ENCODE results near the gene PCP4. TPM values are rescaled to one million over a fixed set of nuclear protein-coding genes. Genes with fewer than 3 reads are reported as not detected.

PCP4 gene
- total and polyA plus RNA-seq, 2 donors (not counting 3 experiments of a cell fraction or from before 2014, with no cell fraction given) = not detected

DNA sequence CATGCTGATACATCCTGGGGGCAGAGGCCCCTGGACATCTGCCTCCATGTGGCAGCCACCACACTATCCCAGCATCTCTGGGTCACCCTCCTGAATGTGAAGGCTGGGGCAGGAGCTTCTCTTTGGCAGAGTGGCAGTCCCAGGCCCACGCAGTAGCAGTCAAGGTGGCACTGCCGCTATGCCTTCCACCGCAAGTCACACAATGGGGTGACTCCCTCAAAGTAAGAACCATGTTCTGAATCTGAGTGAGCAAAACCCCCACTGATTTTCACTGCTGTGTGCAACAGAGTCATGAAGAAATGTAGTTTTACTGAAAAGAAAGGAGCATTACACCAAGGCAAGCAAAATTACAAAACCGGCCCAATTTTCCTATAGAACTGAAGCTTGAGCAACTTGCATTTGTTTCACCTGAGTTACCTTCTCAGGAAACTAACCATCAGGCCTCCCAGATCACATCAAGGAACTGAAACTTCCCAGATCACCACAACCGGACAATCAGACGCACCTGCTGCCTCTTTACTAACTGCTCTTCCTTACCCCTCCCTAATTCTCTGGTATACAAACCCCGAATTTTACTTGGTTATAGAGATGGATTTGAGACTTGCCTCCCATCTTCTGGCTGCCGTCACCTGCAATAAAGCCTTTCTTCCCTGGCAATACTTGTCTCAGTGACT is 102.6 kb downstream of the PCP4 start:
- Histone ChIP-seq H4K20me1 (replicated peaks; ENCODE audit: control insufficient read depth, extremely low read depth, insufficient read depth, low read length) (no peaks in the 10 kb centered on the region), H3K79me2 (ENCODE audit: control insufficient read depth, insufficient read depth, low read length) (no peaks in the 10 kb centered on the region), H2AFZ (ENCODE audit: low read depth, low read length) (no peak overlapping the region), H3K27me3 (ENCODE audit: control insufficient read depth in 2 of 2, insufficient read depth in 2 of 2, low read length in 2 of 2) (no peaks in the 10 kb centered on the region), H3K9me1 (replicated peaks; ENCODE audit: control insufficient read depth, extremely low read depth, insufficient read depth, low read length) (no peaks in the 10 kb centered on the region), H3K36me3 (ENCODE audit: control insufficient read depth in 2 of 2, extremely low read depth in 1 of 2, insufficient read depth in 2 of 2, low read length in 2 of 2) (no peaks in the 10 kb centered on the region), H3K4me1 (ENCODE audit: control insufficient read depth, extremely low read depth, insufficient read depth, low read length) (no peaks in the 10 kb centered on the region), H3K4me2 (ENCODE audit: insufficient read depth, low read length) (no peak overlapping the region), H3K27ac (ENCODE audit: insufficient read depth, low read depth, low read length) (no peak overlapping the region), H3K9me3 (replicated peaks; ENCODE audit: control insufficient read depth, insufficient read depth, low read length) (peaks cover 5% of the 10 kb centered on the region), H3K9ac (replicated peaks; ENCODE audit: extremely low read depth, insufficient read depth, low read length) (no peak overlapping the region), H3K4me3 (replicated peaks in 1 of 3; ENCODE audit: insufficient read depth in 1 of 3, low read depth in 1 of 3, low read length in 3 of 3) (no peak overlapping the region)
- TF ChIP-seq GATA2 (IDR thresholded peaks at IDR 0.05; ENCODE audit: insufficient read depth, insufficient read length, low read depth, low read length) (no peak), EZH2 (IDR thresholded peaks at IDR 0.05; ENCODE audit: borderline replicate concordance, low read depth, low read length, severe bottlenecking) (no peak), JUN (IDR thresholded peaks at IDR 0.05; ENCODE audit: borderline replicate concordance, insufficient read depth, insufficient read length, low read depth) (no peak), FOS (IDR thresholded peaks at IDR 0.05; ENCODE audit: borderline replicate concordance, insufficient read depth, low read length) (no peak), POLR2A (IDR thresholded peaks at IDR 0.05; ENCODE audit: low read depth, low read length) (no peak), MYC (IDR thresholded peaks at IDR 0.05; ENCODE audit: low read depth, low read length) (no peak), POLR2AphosphoS5 (IDR thresholded peaks at IDR 0.05; ENCODE audit: insufficient read depth, low read depth, low read length) (no peak)
- TF ChIP-seq, protein P1, sequence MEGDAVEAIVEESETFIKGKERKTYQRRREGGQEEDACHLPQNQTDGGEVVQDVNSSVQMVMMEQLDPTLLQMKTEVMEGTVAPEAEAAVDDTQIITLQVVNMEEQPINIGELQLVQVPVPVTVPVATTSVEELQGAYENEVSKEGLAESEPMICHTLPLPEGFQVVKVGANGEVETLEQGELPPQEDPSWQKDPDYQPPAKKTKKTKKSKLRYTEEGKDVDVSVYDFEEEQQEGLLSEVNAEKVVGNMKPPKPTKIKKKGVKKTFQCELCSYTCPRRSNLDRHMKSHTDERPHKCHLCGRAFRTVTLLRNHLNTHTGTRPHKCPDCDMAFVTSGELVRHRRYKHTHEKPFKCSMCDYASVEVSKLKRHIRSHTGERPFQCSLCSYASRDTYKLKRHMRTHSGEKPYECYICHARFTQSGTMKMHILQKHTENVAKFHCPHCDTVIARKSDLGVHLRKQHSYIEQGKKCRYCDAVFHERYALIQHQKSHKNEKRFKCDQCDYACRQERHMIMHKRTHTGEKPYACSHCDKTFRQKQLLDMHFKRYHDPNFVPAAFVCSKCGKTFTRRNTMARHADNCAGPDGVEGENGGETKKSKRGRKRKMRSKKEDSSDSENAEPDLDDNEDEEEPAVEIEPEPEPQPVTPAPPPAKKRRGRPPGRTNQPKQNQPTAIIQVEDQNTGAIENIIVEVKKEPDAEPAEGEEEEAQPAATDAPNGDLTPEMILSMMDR (IDR thresholded peaks at IDR 0.05; ENCODE audit: extremely low read depth in 1 of 2, insufficient read depth in 1 of 2, low read depth in 1 of 2, low read length in 2 of 2) = no peak
- TF ChIP-seq, protein P2, sequence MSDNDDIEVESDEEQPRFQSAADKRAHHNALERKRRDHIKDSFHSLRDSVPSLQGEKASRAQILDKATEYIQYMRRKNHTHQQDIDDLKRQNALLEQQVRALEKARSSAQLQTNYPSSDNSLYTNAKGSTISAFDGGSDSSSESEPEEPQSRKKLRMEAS (IDR thresholded peaks at IDR 0.05; ENCODE audit: insufficient read depth, insufficient read length) = no peak
- intact Hi-C loops (cut with micrococcal nuclease) (no loop called here), dilution Hi-C loops (cut with MboI; ENCODE audit: extremely low pct_ligation_motif_present, low sequenced_read_pairs) (no loop called here)
- FAIRE-seq (no peak), DNase-seq (ENCODE audit: low read depth, low spot score) (no peak)
- ChIA-PET CTCF (no interaction called here), POLR2A (no interaction called here)
- no TSS peak for BruUV-seq (replicated peaks)

All from endothelial cell of umbilical vein (primary cell).